ENCODE data around the gene RPL18.

RPL18 gene

DNA sequence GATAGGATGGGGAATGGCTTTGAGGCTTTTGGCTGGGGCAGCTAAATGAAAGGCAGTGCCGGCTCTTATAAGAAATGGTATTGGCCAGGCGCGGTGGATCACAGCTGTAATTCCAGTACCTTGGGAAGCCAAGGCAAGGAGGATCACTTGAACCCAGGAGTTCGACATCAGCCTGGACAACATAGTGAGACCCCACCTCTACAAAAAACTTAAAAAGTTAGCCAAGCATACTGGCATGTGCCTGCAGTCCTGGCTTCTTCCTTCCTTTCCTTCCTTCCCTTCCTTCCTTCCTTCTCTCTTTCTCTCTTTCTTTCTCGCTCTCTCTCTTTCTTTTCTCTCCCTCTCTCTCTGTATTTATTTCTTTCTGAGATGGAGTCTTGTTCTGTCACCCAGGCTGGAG, 23.9 kb upstream of the RPL18 start:
- H3K4me2 ChIP-seq, result no peak overlapping the region

DNA sequence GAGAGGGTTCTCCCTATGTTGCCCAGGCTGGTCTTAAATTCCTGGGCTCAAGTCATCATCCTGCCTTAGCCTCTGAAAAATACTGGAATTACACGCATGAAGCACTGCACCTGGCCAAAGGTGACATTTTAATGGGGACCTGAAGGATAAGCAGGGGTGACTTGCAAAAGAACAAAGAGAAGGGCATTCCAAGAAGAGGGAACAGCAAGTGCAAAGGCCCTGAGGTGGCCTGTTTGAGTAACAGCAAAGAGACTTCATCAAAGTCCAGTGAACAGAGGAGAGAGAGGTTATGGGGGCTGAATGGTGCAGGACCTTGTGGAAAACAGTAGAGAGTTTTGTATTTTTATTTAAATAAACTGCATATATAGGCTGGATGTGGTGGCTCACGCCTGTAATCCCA, 22.9 kb upstream of the RPL18 start:
- Histone ChIP-seq H2AFZ (ENCODE audit: low read depth) (no peak overlapping the region), H3K79me2 (ENCODE audit: insufficient read depth, low read depth) (no peaks in the 10 kb centered on the region), H3K4me3 (IDR thresholded peaks at IDR 0.05; ENCODE audit: insufficient read depth, low read depth, low read length) (no peak overlapping the region), H3K4me2 (no peak overlapping the region), H3K4me1 (ENCODE audit: low read depth, poor library complexity, severe bottlenecking) (peaks cover 23% of the 10 kb centered on the region), H3K27me3 (ENCODE audit: insufficient read depth, low read depth) (peaks cover 9% of the 10 kb centered on the region; the same call in 1 of the 2 replicates), H4K20me1 (ENCODE audit: insufficient read depth) (no peaks in the 10 kb centered on the region), H3K36me3 (ENCODE audit: insufficient read depth) (no peaks in the 10 kb centered on the region), H3K9ac (no peak overlapping the region), H3K27ac (no peak overlapping the region)
- TF ChIP-seq, protein P1, sequence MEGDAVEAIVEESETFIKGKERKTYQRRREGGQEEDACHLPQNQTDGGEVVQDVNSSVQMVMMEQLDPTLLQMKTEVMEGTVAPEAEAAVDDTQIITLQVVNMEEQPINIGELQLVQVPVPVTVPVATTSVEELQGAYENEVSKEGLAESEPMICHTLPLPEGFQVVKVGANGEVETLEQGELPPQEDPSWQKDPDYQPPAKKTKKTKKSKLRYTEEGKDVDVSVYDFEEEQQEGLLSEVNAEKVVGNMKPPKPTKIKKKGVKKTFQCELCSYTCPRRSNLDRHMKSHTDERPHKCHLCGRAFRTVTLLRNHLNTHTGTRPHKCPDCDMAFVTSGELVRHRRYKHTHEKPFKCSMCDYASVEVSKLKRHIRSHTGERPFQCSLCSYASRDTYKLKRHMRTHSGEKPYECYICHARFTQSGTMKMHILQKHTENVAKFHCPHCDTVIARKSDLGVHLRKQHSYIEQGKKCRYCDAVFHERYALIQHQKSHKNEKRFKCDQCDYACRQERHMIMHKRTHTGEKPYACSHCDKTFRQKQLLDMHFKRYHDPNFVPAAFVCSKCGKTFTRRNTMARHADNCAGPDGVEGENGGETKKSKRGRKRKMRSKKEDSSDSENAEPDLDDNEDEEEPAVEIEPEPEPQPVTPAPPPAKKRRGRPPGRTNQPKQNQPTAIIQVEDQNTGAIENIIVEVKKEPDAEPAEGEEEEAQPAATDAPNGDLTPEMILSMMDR (conservative IDR thresholded peaks at IDR 0.05; ENCODE audit: low read depth, low read length), result no peak

More for the DNA sequence above, 23.9 kb upstream of the RPL18 start:
- Histone ChIP-seq H3K4me1 (ENCODE audit: low read depth, poor library complexity, severe bottlenecking) (peaks cover 25% of the 10 kb centered on the region), H3K36me3 (ENCODE audit: insufficient read depth) (no peaks in the 10 kb centered on the region), H2AFZ (ENCODE audit: low read depth) (no peak overlapping the region), H3K4me3 (IDR thresholded peaks at IDR 0.05; ENCODE audit: insufficient read depth, low read depth, low read length) (no peak overlapping the region), H4K20me1 (ENCODE audit: insufficient read depth) (no peaks in the 10 kb centered on the region), H3K27me3 (ENCODE audit: insufficient read depth, low read depth) (peaks cover 13% of the 10 kb centered on the region; the same call in 1 of the 2 replicates), H3K27ac (no peak overlapping the region), H3K9ac (no peak overlapping the region), H3K79me2 (ENCODE audit: insufficient read depth, low read depth) (no peaks in the 10 kb centered on the region)
- TF ChIP-seq, protein P1 (conservative IDR thresholded peaks at IDR 0.05; ENCODE audit: low read depth, low read length), result no peak

DNA sequence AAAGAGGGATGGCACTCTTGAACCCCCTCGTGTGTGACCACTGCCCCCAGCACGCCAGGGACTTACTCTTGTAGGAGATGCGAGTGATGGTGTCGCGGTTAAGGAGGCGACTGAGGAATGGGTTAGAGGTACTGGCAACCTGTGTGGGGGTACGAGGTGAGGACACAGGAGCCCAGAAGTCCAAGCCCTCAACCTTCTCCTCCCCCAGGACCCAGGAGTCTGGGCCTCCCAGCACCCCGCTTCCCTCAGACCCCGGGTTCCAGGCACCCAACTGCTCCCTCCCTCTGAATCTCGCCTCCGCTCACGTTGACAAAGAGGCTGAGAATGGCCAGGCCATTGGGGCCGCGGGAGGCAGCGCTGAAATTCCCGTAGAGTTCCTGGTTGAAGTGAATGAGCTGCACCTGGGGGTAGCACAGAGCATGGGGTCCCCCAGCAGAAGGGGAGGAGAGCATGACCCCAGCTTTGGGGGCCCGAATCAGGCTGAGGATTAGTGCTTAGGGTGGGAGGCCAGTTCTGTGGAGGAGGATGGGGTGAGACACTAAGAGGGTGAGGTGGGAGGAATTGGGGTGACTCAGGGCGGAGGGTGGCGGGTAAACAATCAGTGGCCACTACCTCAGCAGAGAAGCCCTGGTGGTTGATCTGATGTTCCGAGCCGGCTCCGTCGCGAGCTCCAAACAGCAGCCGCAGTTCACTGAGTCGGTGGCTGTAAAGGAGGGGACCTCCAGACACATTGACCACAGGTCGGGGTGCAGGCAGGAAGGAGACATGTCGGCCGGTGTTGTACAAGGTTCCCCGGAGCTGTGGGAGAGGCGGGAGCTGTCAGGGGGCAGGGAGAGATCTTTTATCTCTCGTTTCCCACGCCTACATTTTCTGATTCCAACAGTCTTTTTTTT, 20.8 kb upstream of the RPL18 start:
- Histone ChIP-seq H4K20me1 (ENCODE audit: insufficient read depth) (no peaks in the 10 kb centered on the region), H3K27me3 (ENCODE audit: insufficient read depth, low read depth) (peaks cover 9% of the 10 kb centered on the region; the same call in 1 of the 2 replicates), H3K4me1 (ENCODE audit: low read depth, poor library complexity, severe bottlenecking) (peaks cover 20% of the 10 kb centered on the region), H3K9ac (no peak overlapping the region), H3K4me3 (IDR thresholded peaks at IDR 0.05; ENCODE audit: insufficient read depth, low read depth, low read length) (no peak overlapping the region), H3K79me2 (ENCODE audit: insufficient read depth, low read depth) (no peaks in the 10 kb centered on the region), H3K4me2 (no peak overlapping the region), H3K27ac (no peak overlapping the region), H3K36me3 (ENCODE audit: insufficient read depth) (no peaks in the 10 kb centered on the region), H2AFZ (ENCODE audit: low read depth) (no peak overlapping the region)
- TF ChIP-seq, protein P1 (conservative IDR thresholded peaks at IDR 0.05; ENCODE audit: low read depth, low read length), result no peak

DNA sequence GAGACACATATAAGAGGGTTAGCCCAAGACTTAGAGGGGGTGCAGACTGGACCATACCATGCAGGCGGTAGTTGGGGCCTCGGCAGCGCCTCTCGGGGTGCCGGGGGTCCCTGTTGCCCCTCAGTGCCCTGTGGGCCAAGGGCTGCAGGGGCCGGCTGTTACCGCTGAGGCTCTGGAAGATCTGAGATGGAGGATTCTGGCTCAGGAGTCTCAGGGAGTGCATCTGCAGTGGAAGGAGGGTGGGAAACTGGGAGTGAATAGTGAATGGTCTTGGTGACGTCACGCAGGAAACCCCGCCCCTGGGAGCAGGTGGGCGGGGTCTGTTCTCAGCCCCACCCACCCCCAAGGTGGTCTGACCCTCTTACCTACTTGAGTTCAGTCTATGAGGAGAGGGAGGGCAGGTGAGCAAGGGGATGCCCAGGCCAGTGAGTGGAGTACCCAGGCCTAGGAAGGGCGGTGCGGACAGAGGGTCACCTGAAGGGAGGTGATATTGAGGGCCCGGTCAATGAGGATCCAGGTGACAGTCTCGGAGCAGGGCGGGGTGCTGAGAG, 19.9 kb upstream of the RPL18 start:
- H4K20me1 ChIP-seq (ENCODE audit: insufficient read depth), result no peaks in the 10 kb centered on the region
- no peak overlapping the region for H3K9ac ChIP-seq
- TF ChIP-seq, protein P1 (conservative IDR thresholded peaks at IDR 0.05; ENCODE audit: low read depth, low read length), result no peak
- H3K4me3 ChIP-seq (IDR thresholded peaks at IDR 0.05; ENCODE audit: insufficient read depth, low read depth, low read length), result no peak overlapping the region
- H3K4me1 ChIP-seq (ENCODE audit: low read depth, poor library complexity, severe bottlenecking), result peaks cover 27% of the 10 kb centered on the region
- H3K36me3 ChIP-seq (ENCODE audit: insufficient read depth), result no peaks in the 10 kb centered on the region
- peak overlapping the region; percentile 79; the same call in 1 of the 2 replicates for H2AFZ ChIP-seq (ENCODE audit: low read depth)
- no peaks in the 10 kb centered on the region for H3K79me2 ChIP-seq (ENCODE audit: insufficient read depth, low read depth)
- H3K4me2 ChIP-seq, result peak overlapping the region; percentile 80
- H3K27me3 ChIP-seq (ENCODE audit: insufficient read depth, low read depth), result peaks cover 9% of the 10 kb centered on the region; the same call in 1 of the 2 replicates
- no peak overlapping the region for H3K27ac ChIP-seq
